Endometrium (tissue), 2 donors: ENCODE results near the gene KRCC1.
"Not testable (repeated sequence)": the region's sequence is repeated elsewhere in the genome, so short reads cannot be mapped to it uniquely, and the experiment has no call there.

Source experiments
- FAIRE-seq: peaks from 2 replicates; lab custom pipeline; 2012; peaks lifted over from hg19 to GRCh38; lab: Jason Lieb, UNC
- donor health status: control.
- donor health status: control.

Gene KRCC1

DNA sequence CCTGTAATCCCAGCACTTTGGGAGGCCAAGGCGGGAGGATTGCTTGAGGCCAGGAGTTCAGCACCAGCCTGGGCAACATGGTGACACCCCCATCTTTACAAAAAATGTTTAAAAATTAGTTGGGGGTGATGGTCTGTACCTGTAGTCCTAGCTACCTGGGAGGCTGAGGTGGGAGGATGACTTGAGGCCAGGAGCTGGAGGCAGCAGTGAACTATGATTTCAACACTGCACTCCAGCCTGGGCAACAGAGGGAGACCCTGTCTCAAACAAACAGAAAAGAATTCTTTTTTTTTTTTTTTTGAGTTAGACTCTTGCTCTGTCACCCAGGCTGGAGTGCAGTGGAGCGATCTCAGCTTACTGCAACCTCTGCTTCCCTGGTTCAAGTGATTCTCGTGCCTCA lies 55.1 kb downstream of the KRCC1 start:
- FAIRE-seq: not testable (repeated sequence)

DNA sequence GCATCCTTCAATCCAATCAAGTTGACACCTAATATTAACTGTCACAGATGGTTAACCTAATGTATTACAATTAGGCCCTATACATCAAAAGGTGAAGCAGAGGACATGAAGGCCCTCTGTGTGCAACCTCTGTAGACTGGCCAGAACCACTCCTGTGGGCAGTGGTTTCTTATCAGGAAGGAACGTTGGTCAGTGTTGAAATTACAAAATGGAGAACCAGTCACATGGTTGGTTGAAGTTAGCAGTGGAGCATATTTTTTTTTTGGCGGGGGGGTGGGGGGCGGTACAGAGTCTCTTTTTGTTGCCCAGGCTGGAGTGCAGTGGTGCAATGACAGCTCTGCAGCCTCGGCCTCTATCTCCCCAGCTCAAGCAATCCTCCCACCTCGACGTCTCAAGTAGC lies 59.0 kb downstream of the KRCC1 start:
- FAIRE-seq: no peak

DNA sequence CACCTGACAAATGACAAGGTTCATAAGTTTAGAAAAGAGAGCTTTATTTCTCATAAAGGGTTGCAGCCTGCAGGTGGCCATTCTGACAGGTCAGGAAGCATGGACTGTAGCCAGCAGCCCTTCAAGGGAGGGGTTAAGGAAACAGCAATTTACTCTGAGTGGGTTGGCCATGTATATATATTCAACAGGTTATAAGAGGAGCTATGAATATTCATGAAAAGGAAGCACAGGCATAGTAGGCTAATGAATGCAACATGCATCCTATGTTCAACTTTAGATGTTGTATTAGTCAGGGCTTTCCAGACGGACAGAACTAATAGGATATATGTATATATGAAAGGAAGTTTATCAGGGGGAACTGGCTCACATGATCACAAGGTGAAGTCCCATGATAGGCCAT lies 59.8 kb downstream of the KRCC1 start:
- FAIRE-seq: no peak

DNA sequence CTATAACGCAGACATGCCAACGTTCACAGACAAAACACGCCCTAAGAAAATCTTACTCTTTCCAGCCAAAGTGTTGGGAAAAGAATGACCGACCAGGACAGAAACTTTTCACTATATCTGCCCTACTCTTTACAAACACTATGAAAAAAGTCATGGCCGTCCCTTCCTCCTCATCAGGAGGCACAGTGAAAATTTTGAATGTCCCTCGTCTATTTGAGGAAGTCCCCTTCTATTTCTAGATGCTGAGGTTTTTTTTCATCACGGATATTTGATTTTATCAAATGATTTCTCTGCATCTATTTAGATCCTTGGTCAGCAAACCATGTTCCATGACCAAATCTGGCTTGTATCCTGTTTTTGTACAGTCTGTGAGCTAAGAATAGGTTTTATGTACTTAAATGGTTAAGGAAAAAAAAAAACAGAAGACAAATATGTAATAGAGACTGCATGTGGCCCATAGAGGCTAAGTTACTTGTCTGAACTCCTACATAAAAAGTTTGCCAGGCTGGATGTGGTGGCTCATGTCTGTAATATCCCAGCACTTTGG lies 61.2 kb downstream of the KRCC1 start:
- not testable (repeated sequence) for FAIRE-seq

DNA sequence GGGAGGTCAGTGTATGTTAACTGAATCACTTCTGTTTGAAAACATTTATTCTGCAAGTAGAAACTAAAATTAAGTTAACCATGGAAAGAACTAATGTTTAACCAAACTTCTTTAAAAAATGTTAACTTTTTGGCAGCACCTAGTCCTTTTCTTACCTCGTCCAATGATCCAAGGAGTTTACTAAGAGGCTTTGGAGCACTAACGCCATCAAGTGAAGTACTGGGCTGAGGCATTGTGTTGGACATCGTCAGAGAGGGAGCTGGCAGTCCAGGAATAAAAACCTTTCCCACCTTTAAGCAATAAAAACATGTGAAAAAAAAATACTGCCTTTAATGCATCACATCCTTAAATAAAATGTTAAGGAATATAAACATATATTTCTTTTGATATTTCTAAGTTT lies 63.0 kb downstream of the KRCC1 start:
- peak; percentile 58 for FAIRE-seq

DNA sequence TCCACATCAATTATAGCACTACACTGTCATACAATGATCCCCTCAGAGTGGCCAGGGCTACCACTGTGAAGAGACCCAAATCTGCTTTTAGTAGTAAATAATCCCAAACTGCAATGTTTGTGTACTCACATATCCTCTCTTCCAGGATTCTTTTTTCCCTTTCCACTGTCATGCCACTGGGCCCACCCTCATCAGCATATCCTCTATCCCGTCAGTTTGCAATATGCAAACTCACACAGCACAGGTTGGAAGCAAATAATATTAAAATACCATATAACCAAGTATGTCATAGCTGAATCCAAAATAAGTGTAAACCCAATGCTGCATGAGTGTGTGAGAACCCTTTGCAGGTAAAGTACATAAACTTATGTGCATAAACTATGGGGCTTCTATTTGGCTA lies 68.1 kb downstream of the KRCC1 start:
- FAIRE-seq: not testable (repeated sequence)

DNA sequence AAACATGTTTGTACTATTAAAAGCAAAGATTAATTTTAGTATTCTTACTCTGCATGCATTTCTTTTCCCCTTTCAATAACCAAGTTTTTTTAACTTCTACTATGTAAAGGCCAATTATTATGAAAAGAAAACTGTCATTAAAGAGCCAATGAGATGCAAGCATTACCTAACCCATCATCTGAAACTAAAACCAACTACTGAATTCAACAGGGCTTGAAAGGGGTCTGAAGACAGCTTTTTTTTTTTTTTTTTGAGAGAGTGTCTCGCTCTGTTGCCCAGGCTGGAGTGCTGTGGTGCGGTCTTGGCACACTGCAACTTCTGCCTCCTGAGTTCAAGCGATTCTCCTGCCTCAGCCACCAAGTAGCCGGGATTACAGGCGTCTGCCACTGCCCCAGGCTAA lies 69.7 kb downstream of the KRCC1 start:
- FAIRE-seq: not testable (repeated sequence)

DNA sequence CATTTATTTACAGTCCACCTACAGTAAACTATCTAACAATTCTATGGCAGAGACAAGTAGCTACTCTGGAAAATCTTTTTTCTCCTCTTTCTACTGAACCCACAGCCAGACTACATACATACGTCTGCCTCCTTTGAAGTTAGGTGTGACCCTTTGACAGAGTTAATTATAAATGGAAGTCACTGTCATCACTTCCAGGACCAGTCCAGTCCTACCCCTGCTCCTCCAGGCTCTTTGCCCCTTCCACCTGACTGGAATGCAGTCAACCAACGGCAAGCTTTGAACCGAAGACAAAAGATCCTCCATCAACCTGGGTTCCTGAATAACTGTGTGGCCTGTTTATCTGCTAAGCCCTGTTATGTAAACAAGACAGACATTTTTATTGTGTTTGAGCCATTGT lies 74.4 kb downstream of the KRCC1 start:
- FAIRE-seq: not testable (repeated sequence)
